ENCODE data around the gene VN1R2.
"Not testable (repeated sequence)": the region's sequence is repeated elsewhere in the genome, so short reads cannot be mapped to it uniquely, and the experiment has no call there.

Gene VN1R2

GRCh38 chr19:53257715-53258342 is at the start of gene VN1R2:
Gene VN1R2 (plus strand): TSS chr19:53258292. CDS start chr19:53258376, 84 bp downstream.
- DNase-seq (ENCODE audit: low read depth) = not testable (repeated sequence)

GRCh38 chr19:53211554-53211953 is 46.5 kb upstream of the VN1R2 start:
- DNase-seq (ENCODE audit: low read depth) = not testable (repeated sequence)

- DNase-seq (ENCODE audit: low read depth) = no peak
These were observed 45.3 kb upstream of the VN1R2 start for GRCh38 chr19:53212703-53213320.

- not testable (repeated sequence) for DNase-seq (ENCODE audit: low read depth)
These were observed 35.4 kb upstream of the VN1R2 start for GRCh38 chr19:53222716-53223115.

GRCh38 chr19:53224606-53225005 is 33.5 kb upstream of the VN1R2 start:
- DNase-seq (ENCODE audit: low read depth) = no peak

- DNase-seq (ENCODE audit: low read depth) = no peak
These were observed 20.8 kb upstream of the VN1R2 start for GRCh38 chr19:53237114-53237777.

- no peak for DNase-seq (ENCODE audit: low read depth)
These were observed 11.6 kb upstream of the VN1R2 start for GRCh38 chr19:53246498-53246897.

GRCh38 chr19:53254411-53255341 is 3.4 kb upstream of the VN1R2 start, which contains the start of gene ZNF677:
Gene ZNF677 (minus strand): TSS chr19:53254873. CDS start chr19:53251550, 3,323 bp downstream.
- peak; percentile 41 for DNase-seq (ENCODE audit: low read depth)

GRCh38 chr19:53267623-53268022 is 9.5 kb downstream of the VN1R2 start, which contains the start of gene VN1R4:
Gene VN1R4 (minus strand): TSS chr19:53267723. CDS start chr19:53267665, 58 bp downstream.
- DNase-seq (ENCODE audit: low read depth) = not testable (repeated sequence)

- DNase-seq (ENCODE audit: low read depth) = not testable (repeated sequence)
These were observed 11.8 kb downstream of the VN1R2 start for GRCh38 chr19:53269861-53270260.

GRCh38 chr19:53272044-53272443 is 14.0 kb downstream of the VN1R2 start:
- DNase-seq (ENCODE audit: low read depth) = no peak

- DNase-seq (ENCODE audit: low read depth) = no peak
These were observed 17.4 kb downstream of the VN1R2 start for GRCh38 chr19:53275480-53275879.

- not testable (repeated sequence) for DNase-seq (ENCODE audit: low read depth)
These were observed 23.9 kb downstream of the VN1R2 start for GRCh38 chr19:53281947-53282346.

- no peak for DNase-seq (ENCODE audit: low read depth)
These were observed 27.0 kb downstream of the VN1R2 start for GRCh38 chr19:53285087-53285486.

GRCh38 chr19:53290758-53291549 is 32.9 kb downstream of the VN1R2 start:
- no peak for DNase-seq (ENCODE audit: low read depth)

GRCh38 chr19:53294786-53295441 is 36.8 kb downstream of the VN1R2 start:
- DNase-seq (ENCODE audit: low read depth) = no peak

- DNase-seq (ENCODE audit: low read depth) = not testable (repeated sequence)
These were observed 43.2 kb downstream of the VN1R2 start for GRCh38 chr19:53301341-53301740.

- no peak for DNase-seq (ENCODE audit: low read depth)
These were observed 50.3 kb downstream of the VN1R2 start for GRCh38 chr19:53308339-53308811.
